ENCODE data around the gene ENDOV.

- TF ChIP-seq CTCF (conservative IDR thresholded peaks at IDR 0.05; ENCODE audit: low read depth, low read length) (no peak), EZH2 (IDR thresholded peaks at IDR 0.05; ENCODE audit: borderline replicate concordance, low read depth, low read length, poor library complexity, severe bottlenecking) (no peak)
These were observed 13.4 kb downstream of the ENDOV start for GRCh38 chr17:80428363-80428762.
